ENCODE measurements around the gene AUTS2. TPM values are rescaled to one million over a fixed set of nuclear protein-coding genes. Genes with fewer than 3 reads are reported as not detected.
"Not testable (repeated sequence)": the region's sequence is repeated elsewhere in the genome, so short reads cannot be mapped to it uniquely, and the experiment has no call there.

Gene AUTS2
- polyA plus RNA-seq, 4 donors: 69.8 to 109 (median 76.8) TPM

GRCh38 chr7:70646536-70647248, 1048.4 kb downstream of the AUTS2 start:
- DNase-seq (ENCODE audit: low read depth in 4 of 4, low spot score in 3 of 4): no peak

- no peak for DNase-seq (ENCODE audit: low read depth in 4 of 4, low spot score in 3 of 4)
Measured at GRCh38 chr7:70647801-70648498, 1049.7 kb downstream of the AUTS2 start.

- not testable (repeated sequence) for DNase-seq (ENCODE audit: low read depth in 4 of 4, low spot score in 3 of 4)
Measured at GRCh38 chr7:70648499-70648861, 1050.2 kb downstream of the AUTS2 start.

GRCh38 chr7:70649323-70649722, 1051.0 kb downstream of the AUTS2 start:
- no peak for DNase-seq (ENCODE audit: low read depth in 4 of 4, low spot score in 3 of 4)

GRCh38 chr7:70654146-70654545, 1055.9 kb downstream of the AUTS2 start:
- DNase-seq (ENCODE audit: low read depth in 4 of 4, low spot score in 3 of 4): no peak

GRCh38 chr7:70654979-70655378, 1056.7 kb downstream of the AUTS2 start:
- no peak for DNase-seq (ENCODE audit: low read depth in 4 of 4, low spot score in 3 of 4)

GRCh38 chr7:70655694-70656093, 1057.4 kb downstream of the AUTS2 start:
- DNase-seq (ENCODE audit: low read depth in 4 of 4, low spot score in 3 of 4): no peak

- DNase-seq (ENCODE audit: low read depth in 4 of 4, low spot score in 3 of 4): no peak
Measured at GRCh38 chr7:70657571-70657970, 1059.3 kb downstream of the AUTS2 start.

GRCh38 chr7:70657989-70658632, 1059.8 kb downstream of the AUTS2 start:
- no peak for DNase-seq (ENCODE audit: low read depth in 4 of 4, low spot score in 3 of 4)

- no peak for DNase-seq (ENCODE audit: low read depth in 4 of 4, low spot score in 3 of 4)
Measured at GRCh38 chr7:70659263-70659662, 1061.0 kb downstream of the AUTS2 start.

GRCh38 chr7:70660154-70660818, 1062.0 kb downstream of the AUTS2 start:
- DNase-seq (ENCODE audit: low read depth in 4 of 4, low spot score in 3 of 4): no peak

- no peak for DNase-seq (ENCODE audit: low read depth in 4 of 4, low spot score in 3 of 4)
Measured at GRCh38 chr7:70660819-70661191, 1062.5 kb downstream of the AUTS2 start.

GRCh38 chr7:70663680-70664079, 1065.4 kb downstream of the AUTS2 start:
- DNase-seq (ENCODE audit: low read depth in 4 of 4, low spot score in 3 of 4): no peak

GRCh38 chr7:70665997-70666396, 1067.7 kb downstream of the AUTS2 start:
- no peak for DNase-seq (ENCODE audit: low read depth in 4 of 4, low spot score in 3 of 4)

GRCh38 chr7:70667406-70667805, 1069.1 kb downstream of the AUTS2 start:
- no peak for DNase-seq (ENCODE audit: low read depth in 4 of 4, low spot score in 3 of 4)

GRCh38 chr7:70668606-70669358, 1070.5 kb downstream of the AUTS2 start:
- no peak for DNase-seq (ENCODE audit: low read depth in 4 of 4, low spot score in 3 of 4)

GRCh38 chr7:70669854-70670253, 1071.6 kb downstream of the AUTS2 start:
- DNase-seq (ENCODE audit: low read depth in 4 of 4, low spot score in 3 of 4): no peak

GRCh38 chr7:70670288-70670687, 1072.0 kb downstream of the AUTS2 start:
- no peak for DNase-seq (ENCODE audit: low read depth in 4 of 4, low spot score in 3 of 4)

- no peak for DNase-seq (ENCODE audit: low read depth in 4 of 4, low spot score in 3 of 4)
Measured at GRCh38 chr7:70673778-70674570, 1075.7 kb downstream of the AUTS2 start.

GRCh38 chr7:70674571-70675010, 1076.3 kb downstream of the AUTS2 start:
- no peak for DNase-seq (ENCODE audit: low read depth in 4 of 4, low spot score in 3 of 4)

All from left renal pelvis (tissue), 4 donors.